ENCODE data around the gene C17orf75.

Gene C17orf75

DNA sequence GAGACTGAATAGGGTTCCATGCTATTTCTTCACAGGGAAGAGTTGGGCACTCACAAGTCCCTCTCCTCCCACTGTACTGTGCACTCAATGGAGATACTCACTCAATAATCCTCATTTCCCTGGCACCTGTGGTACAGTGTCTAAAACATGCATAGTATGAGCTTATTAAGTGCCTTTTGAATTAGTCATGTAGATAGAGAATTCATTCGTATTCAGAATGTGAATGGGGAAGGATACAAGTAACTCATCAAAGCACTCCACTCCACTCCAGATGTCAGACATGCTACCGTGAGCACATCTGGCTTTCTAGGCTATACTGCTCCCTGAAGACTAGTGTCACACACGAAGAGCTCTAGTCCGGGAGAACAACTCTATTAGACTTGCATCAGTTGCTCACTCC is 6.3 kb downstream of the C17orf75 start:
- no peaks in the 10 kb centered on the region for H4K20me1 ChIP-seq (ENCODE audit: insufficient read depth, low read length, poor library complexity, severe bottlenecking)
- no peaks in the 10 kb centered on the region for H3K9me3 ChIP-seq (ENCODE audit: insufficient read depth, low read depth, low read length)
- no peaks in the 10 kb centered on the region for H3K27me3 ChIP-seq (ENCODE audit: insufficient read depth, low read length, poor library complexity, severe bottlenecking)
- peaks cover 10% of the 10 kb centered on the region for H3K79me2 ChIP-seq (ENCODE audit: insufficient read depth, low read length)
- H3K4me2 ChIP-seq (ENCODE audit: low read depth, low read length, poor library complexity, severe bottlenecking) = no peak overlapping the region
- TF ChIP-seq CTCF (conservative IDR thresholded peaks at IDR 0.05; ENCODE audit: low read length) (no peak), EZH2phosphoT487 (IDR thresholded peaks at IDR 0.05; ENCODE audit: borderline replicate concordance) (no peak)
- no peak overlapping the region for H3K9ac ChIP-seq (ENCODE audit: low read depth, low read length, poor library complexity, severe bottlenecking)
- no peaks in the 10 kb centered on the region for H3K9me2 ChIP-seq (replicated peaks; ENCODE audit: low read depth, low read length)
- H2AFZ ChIP-seq (ENCODE audit: low read length) = no peak overlapping the region
- H3K4me3 ChIP-seq (ENCODE audit: low read length, poor library complexity, severe bottlenecking) = no peak overlapping the region
- peaks cover 1% of the 10 kb centered on the region for H3K4me1 ChIP-seq (ENCODE audit: insufficient read depth, low read length, poor library complexity, severe bottlenecking)
- no peaks in the 10 kb centered on the region for H3F3A ChIP-seq (ENCODE audit: low read depth)
- peaks cover 9% of the 10 kb centered on the region; the same call in 1 of the 2 replicates for H3K36me3 ChIP-seq (ENCODE audit: insufficient read depth, low read length)

DNA sequence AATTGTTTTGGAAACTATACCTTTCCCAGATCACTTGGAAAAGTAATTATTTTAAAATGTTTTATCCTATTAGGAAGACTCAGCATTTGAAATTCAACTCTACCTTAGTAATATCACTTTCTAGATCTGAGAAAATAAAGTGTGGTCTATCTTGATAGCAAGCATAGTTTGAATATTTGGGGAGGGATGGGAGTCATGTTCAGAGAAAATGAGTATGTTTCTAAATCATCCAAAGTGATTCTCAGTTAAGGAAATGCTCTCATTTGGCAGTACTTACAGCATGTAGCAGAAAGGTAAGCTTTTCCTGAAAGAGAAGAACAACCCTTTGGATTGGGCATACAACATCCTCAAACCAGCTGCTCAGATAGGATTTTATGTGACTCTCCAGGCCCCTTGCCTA is 6.9 kb downstream of the C17orf75 start:
- no peak overlapping the region for H2AFZ ChIP-seq (ENCODE audit: low read length)
- no peak overlapping the region for H3K4me2 ChIP-seq (ENCODE audit: low read depth, low read length, poor library complexity, severe bottlenecking)
- H3K4me1 ChIP-seq (ENCODE audit: insufficient read depth, low read length, poor library complexity, severe bottlenecking) = no peaks in the 10 kb centered on the region
- no peaks in the 10 kb centered on the region for H4K20me1 ChIP-seq (ENCODE audit: insufficient read depth, low read length, poor library complexity, severe bottlenecking)
- TF ChIP-seq CTCF (conservative IDR thresholded peaks at IDR 0.05; ENCODE audit: low read length) = no peak
- TF ChIP-seq EZH2phosphoT487 (IDR thresholded peaks at IDR 0.05; ENCODE audit: borderline replicate concordance) = no peak
- H3K4me3 ChIP-seq (ENCODE audit: low read length, poor library complexity, severe bottlenecking) = no peak overlapping the region
- no peaks in the 10 kb centered on the region for H3K9me3 ChIP-seq (ENCODE audit: insufficient read depth, low read depth, low read length)
- no peaks in the 10 kb centered on the region for H3K27me3 ChIP-seq (ENCODE audit: insufficient read depth, low read length, poor library complexity, severe bottlenecking)
- no peaks in the 10 kb centered on the region for H3K9me2 ChIP-seq (replicated peaks; ENCODE audit: low read depth, low read length)
- no peaks in the 10 kb centered on the region; the same call in 1 of the 2 replicates for H3F3A ChIP-seq (ENCODE audit: low read depth)
- peaks cover 9% of the 10 kb centered on the region; the same call in 1 of the 2 replicates for H3K36me3 ChIP-seq (ENCODE audit: insufficient read depth, low read length)
- peaks cover 5% of the 10 kb centered on the region; the same call in 1 of the 2 replicates for H3K79me2 ChIP-seq (ENCODE audit: insufficient read depth, low read length)
- no peak overlapping the region for H3K9ac ChIP-seq (ENCODE audit: low read depth, low read length, poor library complexity, severe bottlenecking)

GRCh38 chr17:32333187-32333586 is 8.8 kb downstream of the C17orf75 start:
- Histone ChIP-seq H3K79me2 (ENCODE audit: insufficient read depth, low read length) (no peaks in the 10 kb centered on the region), H3K36me3 (ENCODE audit: insufficient read depth, low read length) (peaks cover 9% of the 10 kb centered on the region; the same call in 1 of the 2 replicates), H3F3A (ENCODE audit: low read depth) (no peaks in the 10 kb centered on the region; the same call in 1 of the 2 replicates), H3K9me2 (replicated peaks; ENCODE audit: low read depth, low read length) (no peaks in the 10 kb centered on the region), H3K9me3 (ENCODE audit: insufficient read depth, low read depth, low read length) (no peaks in the 10 kb centered on the region), H3K27me3 (ENCODE audit: insufficient read depth, low read length, poor library complexity, severe bottlenecking) (no peaks in the 10 kb centered on the region), H3K4me2 (ENCODE audit: low read depth, low read length, poor library complexity, severe bottlenecking) (no peak overlapping the region), H3K4me3 (ENCODE audit: low read length, poor library complexity, severe bottlenecking) (no peak overlapping the region), H3K9ac (ENCODE audit: low read depth, low read length, poor library complexity, severe bottlenecking) (no peak overlapping the region), H2AFZ (ENCODE audit: low read length) (no peak overlapping the region), H4K20me1 (ENCODE audit: insufficient read depth, low read length, poor library complexity, severe bottlenecking) (no peaks in the 10 kb centered on the region), H3K4me1 (ENCODE audit: insufficient read depth, low read length, poor library complexity, severe bottlenecking) (no peaks in the 10 kb centered on the region)
- TF ChIP-seq CTCF (conservative IDR thresholded peaks at IDR 0.05; ENCODE audit: low read length) (no peak), EZH2phosphoT487 (IDR thresholded peaks at IDR 0.05; ENCODE audit: borderline replicate concordance) (no peak)

Data from Loucy (cell line).